ENCODE results near the gene HOXC9. TPM values are rescaled to one million over a fixed set of nuclear protein-coding genes. Genes with fewer than 3 reads are reported as not detected.

Gene HOXC9
- total RNA-seq, 1 experiment from 2014 or later, result not detected

GRCh38 chr12:53992377-53992889, 7.5 kb upstream of the HOXC9 start:
- H3K27ac Mint-ChIP-seq, result no peak overlapping the region
- Histone ChIP-seq H3K27me3 (ENCODE audit: insufficient read depth, low read length) (peaks cover 99% of the 10 kb centered on the region), H2BK20ac (ENCODE audit: low read depth, low read length, poor library complexity, severe bottlenecking) (no peak overlapping the region), H2AK5ac (ENCODE audit: insufficient read length, low read length) (no peak overlapping the region), H2BK5ac (ENCODE audit: insufficient read length, low read length) (no peak overlapping the region), H4K91ac (ENCODE audit: insufficient read length, low read depth, low read length) (no peak overlapping the region), H2BK12ac (ENCODE audit: insufficient read length, low read depth, low read length) (no peak overlapping the region), H3T11ph (ENCODE audit: low read length) (no peak overlapping the region), H3K18ac (ENCODE audit: insufficient read length, low read depth, low read length) (no peak overlapping the region), H2AFZ (ENCODE audit: low read length) (no peak overlapping the region), H3K14ac (ENCODE audit: insufficient read depth, low read length) (no peak overlapping the region), H3K9ac (ENCODE audit: extremely low read depth, insufficient read length, low read length) (no peak overlapping the region), H3K27ac (ENCODE audit: insufficient read length, low read depth, low read length) (no peak overlapping the region), H3K79me2 (ENCODE audit: insufficient read depth, low read length) (no peaks in the 10 kb centered on the region), H3K23ac (ENCODE audit: insufficient read length, low read depth, low read length) (no peak overlapping the region), H3K4me2 (ENCODE audit: insufficient read depth, insufficient read length, low read length) (no peak overlapping the region), H3K23me2 (ENCODE audit: insufficient read length, low read depth, low read length, poor library complexity, severe bottlenecking) (no peaks in the 10 kb centered on the region), H3K4me1 (ENCODE audit: insufficient read depth, low read length) (no peaks in the 10 kb centered on the region), H2BK15ac (ENCODE audit: low read depth, low read length) (no peak overlapping the region), H4K5ac (ENCODE audit: insufficient read length, low read depth, low read length) (no peak overlapping the region), H4K20me1 (ENCODE audit: control insufficient read depth, insufficient read depth, insufficient read length) (no peaks in the 10 kb centered on the region), H2BK120ac (ENCODE audit: low read depth, low read length, poor library complexity, severe bottlenecking) (no peak overlapping the region), H3K9me3 (ENCODE audit: control insufficient read depth, low read depth, low read length) (no peaks in the 10 kb centered on the region), H3K56ac (ENCODE audit: insufficient read length, low read depth, low read length) (no peak overlapping the region), H4K8ac (replicated peaks; ENCODE audit: insufficient read length, low read depth, low read length) (no peak overlapping the region), H3K79me1 (ENCODE audit: insufficient read depth, low read depth, low read length, poor library complexity, severe bottlenecking) (no peaks in the 10 kb centered on the region), H3K4ac (ENCODE audit: low read depth, low read length) (no peak overlapping the region)
- peaks cover 7 to 26% of the 10 kb centered on the region in 2 experiments for H3K4me1 Mint-ChIP-seq
- H3K27me3 Mint-ChIP-seq (ENCODE audit: low read depth), result peaks cover 100% of the 10 kb centered on the region
- no peaks in the 10 kb centered on the region; a peak in 1 of 5 replicates for H3K9me3 Mint-ChIP-seq
- DNase-seq, result no peak
- TF ChIP-seq, protein P1, sequence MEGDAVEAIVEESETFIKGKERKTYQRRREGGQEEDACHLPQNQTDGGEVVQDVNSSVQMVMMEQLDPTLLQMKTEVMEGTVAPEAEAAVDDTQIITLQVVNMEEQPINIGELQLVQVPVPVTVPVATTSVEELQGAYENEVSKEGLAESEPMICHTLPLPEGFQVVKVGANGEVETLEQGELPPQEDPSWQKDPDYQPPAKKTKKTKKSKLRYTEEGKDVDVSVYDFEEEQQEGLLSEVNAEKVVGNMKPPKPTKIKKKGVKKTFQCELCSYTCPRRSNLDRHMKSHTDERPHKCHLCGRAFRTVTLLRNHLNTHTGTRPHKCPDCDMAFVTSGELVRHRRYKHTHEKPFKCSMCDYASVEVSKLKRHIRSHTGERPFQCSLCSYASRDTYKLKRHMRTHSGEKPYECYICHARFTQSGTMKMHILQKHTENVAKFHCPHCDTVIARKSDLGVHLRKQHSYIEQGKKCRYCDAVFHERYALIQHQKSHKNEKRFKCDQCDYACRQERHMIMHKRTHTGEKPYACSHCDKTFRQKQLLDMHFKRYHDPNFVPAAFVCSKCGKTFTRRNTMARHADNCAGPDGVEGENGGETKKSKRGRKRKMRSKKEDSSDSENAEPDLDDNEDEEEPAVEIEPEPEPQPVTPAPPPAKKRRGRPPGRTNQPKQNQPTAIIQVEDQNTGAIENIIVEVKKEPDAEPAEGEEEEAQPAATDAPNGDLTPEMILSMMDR (conservative IDR thresholded peaks at IDR 0.05), result no peak
- H3K36me3 Mint-ChIP-seq (ENCODE audit: insufficient read depth in 1 of 3, low read depth in 3 of 3), result no peaks in the 10 kb centered on the region
- WGBS (ENCODE audit: extremely low coverage, insufficient read length, low lambda C conversion rate), result no CpG with 5 or more reads among the region's 7 CpGs
- peak overlapping the region in 1 of 2 experiments; percentile 42; a peak in 1 of 5 replicates for H3K4me3 Mint-ChIP-seq
